WTC11 (cell line): ENCODE data around the gene TOB1. TPM values are rescaled to one million over a fixed set of nuclear protein-coding genes. Genes with fewer than 3 reads are reported as not detected.

Experiments
- ATAC-seq: fragments of 200-7000 bp; cut with Tn5 transposase; 2 replicates; pipeline ENCODE4 v1.10.0; 2021; ENCODE audit warnings: mild to moderate bottlenecking, moderate library complexity
- CTCF ChIA-PET: fragments of 300-600 bp; sonication (Branson Sonifier 250); formaldehyde crosslinking; loops from one replicate; lab custom pipeline; 2021; ENCODE audit warnings: antibody characterized with exemption; lab: Charles Lee
- POLR2A ChIA-PET: fragments of 350-600 bp; sonication (Branson Sonifier 250); formaldehyde crosslinking; loops from one replicate; lab custom pipeline; 2021; ENCODE audit warnings: antibody characterized with exemption; lab: Charles Lee
- DNase-seq: peaks from one replicate; pipeline ENCODE4 v3.0.0; 2021; ENCODE audit warnings: low spot score
- H3K27ac Mint-ChIP-seq: 2 replicates; pipeline ENCODE4 v1.8.0; 2021; ENCODE audit warnings: mixed read lengths
- H3K27me3 Mint-ChIP-seq: 2 replicates; pipeline ENCODE4 v1.8.0; 2021; ENCODE audit warnings: low read depth, mild to moderate bottlenecking, moderate library complexity, mixed read lengths
- H3K36me3 Mint-ChIP-seq: 2 replicates; pipeline ENCODE4 v1.8.0; 2021; ENCODE audit warnings: mixed read lengths
- H3K4me1 Mint-ChIP-seq: 2 replicates; pipeline ENCODE4 v1.8.0; 2022; ENCODE audit warnings: mixed read lengths
- H3K4me3 Mint-ChIP-seq: 2 replicates; pipeline ENCODE4 v1.8.0; 2021; ENCODE audit warnings: mild to moderate bottlenecking, moderate library complexity, mixed read lengths
- H3K9me3 Mint-ChIP-seq: 2 replicates; pipeline ENCODE4 v1.8.0; 2021; ENCODE audit warnings: mixed read lengths
- AR ChIP-seq: fragments of 250-450 bp; sonication (Bioruptor Pico); IDR thresholded peaks from 2 replicates; pipeline ENCODE4 v1.9.0; 2021; ENCODE audit warnings: mild to moderate bottlenecking
- ATF1 ChIP-seq: sonication (generic); formaldehyde crosslinking; IDR thresholded peaks from 2 replicates; pipeline ENCODE4 v1.8.1; 2023; ENCODE audit warnings: mild to moderate bottlenecking, moderate library complexity, missing genetic modification reagents
- ATF3 ChIP-seq: sonication (generic); formaldehyde crosslinking; conservative IDR thresholded peaks from 2 replicates; pipeline ENCODE4 v1.8.1; 2022; ENCODE audit warnings: mild to moderate bottlenecking, missing genetic modification reagents
- CREM ChIP-seq: sonication (generic); formaldehyde crosslinking; IDR thresholded peaks from 2 replicates; pipeline ENCODE4 v1.8.1; 2022; ENCODE audit warnings: mild to moderate bottlenecking, missing genetic modification reagents, moderate library complexity
- E2F1 ChIP-seq: sonication (generic); formaldehyde crosslinking; IDR thresholded peaks from 2 replicates; pipeline ENCODE4 v1.8.0; 2022; ENCODE audit warnings: mild to moderate bottlenecking, missing genetic modification reagents
- ETV6 ChIP-seq: sonication (generic); formaldehyde crosslinking; IDR thresholded peaks from 2 replicates; pipeline ENCODE4 v1.8.1; 2022; ENCODE audit warnings: mild to moderate bottlenecking, missing genetic modification reagents
- FOXP1 ChIP-seq: sonication (generic); formaldehyde crosslinking; IDR thresholded peaks from 2 replicates; pipeline ENCODE4 v1.8.0; 2022; ENCODE audit warnings: missing genetic modification reagents, mild to moderate bottlenecking, moderate library complexity, borderline replicate concordance
- GRHL2 ChIP-seq: fragments of 250-450 bp; sonication (Bioruptor Pico); IDR thresholded peaks from 2 replicates; pipeline ENCODE4 v1.8.0; 2022; ENCODE audit warnings: mild to moderate bottlenecking, moderate library complexity; ENCODE audit not compliant: insufficient replicate concordance, severe bottlenecking
- GTF2I ChIP-seq: fragments of 250-450 bp; sonication (Bioruptor Pico); conservative IDR thresholded peaks from 2 replicates; pipeline ENCODE4 v1.4.0; 2021; ENCODE audit warnings: mild to moderate bottlenecking
- IRF1 ChIP-seq: sonication (generic); formaldehyde crosslinking; IDR thresholded peaks from 2 replicates; pipeline ENCODE4 v1.8.0; 2023; ENCODE audit warnings: missing genetic modification reagents
- IRF2 ChIP-seq: sonication (generic); formaldehyde crosslinking; IDR thresholded peaks from 2 replicates; pipeline ENCODE4 v1.8.0; 2022; ENCODE audit warnings: low read depth, missing genetic modification reagents, borderline replicate concordance
- KAT7 ChIP-seq: sonication (generic); formaldehyde crosslinking; IDR thresholded peaks from 2 replicates; pipeline ENCODE4 v1.8.1; 2023; ENCODE audit warnings: missing genetic modification reagents, mild to moderate bottlenecking, borderline replicate concordance
- MAX ChIP-seq: sonication (generic); formaldehyde crosslinking; IDR thresholded peaks from 2 replicates; pipeline ENCODE4 v1.8.0; 2022; ENCODE audit warnings: mild to moderate bottlenecking, missing genetic modification reagents
- MXD4 ChIP-seq: fragments of 250-450 bp; sonication (Bioruptor Pico); IDR thresholded peaks from 2 replicates; pipeline ENCODE4 v1.8.0; 2021; ENCODE audit warnings: mild to moderate bottlenecking, moderate library complexity, borderline replicate concordance
- MYBL2 ChIP-seq: sonication (generic); formaldehyde crosslinking; IDR thresholded peaks from 2 replicates; pipeline ENCODE4 v1.8.1; 2023; ENCODE audit warnings: mild to moderate bottlenecking, moderate library complexity, missing genetic modification reagents
- OVOL2 ChIP-seq: fragments of 250-450 bp; sonication (Bioruptor Pico); IDR thresholded peaks from 2 replicates; pipeline ENCODE4 v1.9.0; 2021; ENCODE audit warnings: mild to moderate bottlenecking, borderline replicate concordance
- PRDM15 ChIP-seq: sonication (generic); formaldehyde crosslinking; IDR thresholded peaks from 2 replicates; pipeline ENCODE4 v1.8.0; 2022; ENCODE audit warnings: missing genetic modification reagents
- RORB ChIP-seq: fragments of 250-450 bp; sonication (Bioruptor Pico); IDR thresholded peaks from 2 replicates; pipeline ENCODE4 v1.9.0; 2021; ENCODE audit warnings: mild to moderate bottlenecking
- SMAD4 ChIP-seq: sonication (generic); formaldehyde crosslinking; IDR thresholded peaks from 2 replicates; pipeline ENCODE4 v1.8.0; 2022; ENCODE audit warnings: mild to moderate bottlenecking, missing genetic modification reagents
- USF1 ChIP-seq: sonication (generic); formaldehyde crosslinking; IDR thresholded peaks from 2 replicates; pipeline ENCODE4 v1.8.0; 2022; ENCODE audit warnings: mild to moderate bottlenecking, missing genetic modification reagents
- ZNF121 ChIP-seq: sonication (generic); formaldehyde crosslinking; IDR thresholded peaks from 2 replicates; pipeline ENCODE4 v1.8.0; 2023; ENCODE audit warnings: missing genetic modification reagents
- ZNF138 ChIP-seq: sonication (generic); formaldehyde crosslinking; conservative IDR thresholded peaks from 2 replicates; pipeline ENCODE4 v1.8.1; 2022; ENCODE audit warnings: mild to moderate bottlenecking, moderate library complexity, missing genetic modification reagents
- ZNF219 ChIP-seq: sonication (generic); formaldehyde crosslinking; IDR thresholded peaks from 2 replicates; pipeline ENCODE4 v1.8.0; 2023; ENCODE audit warnings: missing genetic modification reagents, mild to moderate bottlenecking, borderline replicate concordance
- ZNF317 ChIP-seq: sonication (generic); formaldehyde crosslinking; IDR thresholded peaks from 2 replicates; pipeline ENCODE4 v1.8.1; 2023; ENCODE audit warnings: low read depth, mild to moderate bottlenecking, moderate library complexity, missing genetic modification reagents, borderline replicate concordance
- ZNF416 ChIP-seq: fragments of 250-450 bp; sonication (Bioruptor Pico); IDR thresholded peaks from 2 replicates; pipeline ENCODE4 v1.9.0; 2021; ENCODE audit warnings: mild to moderate bottlenecking, inconsistent platforms
- ZNF671 ChIP-seq: fragments of 250-450 bp; sonication (Bioruptor Pico); IDR thresholded peaks from 2 replicates; pipeline ENCODE4 v1.8.0; 2021; ENCODE audit warnings: mild to moderate bottlenecking
- total RNA-seq: library from RNA; stranded (reverse); gene quantifications from 3 replicates; pipeline ENCODE4 v1.2.3, GENCODE V29; 2021

The TOB1 gene
- total RNA-seq, 1 experiment from 2014 or later = 36.0 TPM

- no peaks in the 10 kb centered on the region for H3K36me3 Mint-ChIP-seq
- no peaks in the 10 kb centered on the region; the same call in 1 of the 2 replicates for H3K27me3 Mint-ChIP-seq
- no peak overlapping the region for H3K27ac Mint-ChIP-seq
- ChIA-PET CTCF (interaction anchor here (1.0 to 1.6 kb wide), 3 partner anchors 73 to 100 kb away, joined by 3 to 13 read pairs (median 8); no protein-coding TSS in a partner anchor), POLR2A (interaction anchor here (1.3 kb wide), 1 partner anchor 10 kb away, joined by 7 read pairs; the partner anchor contains the start of gene TOB1)
- ATAC-seq (no peak), DNase-seq (no peak)
- no peak overlapping the region for H3K4me3 Mint-ChIP-seq
- TF ChIP-seq AR (CRISPR knock-in tag) (no peak), ATF3 (CRISPR knock-in tag) (no peak), IRF1 (CRISPR knock-in tag) (no peak), ATF1 (CRISPR knock-in tag) (no peak), OVOL2 (no peak), ZNF671 (CRISPR knock-in tag) (no peak), ZNF219 (CRISPR knock-in tag) (no peak), FOXP1 (CRISPR knock-in tag) (no peak), IRF2 (CRISPR knock-in tag) (no peak), ZNF416 (CRISPR knock-in tag) (no peak), SMAD4 (CRISPR knock-in tag) (no peak), KAT7 (no peak), RORB (CRISPR knock-in tag) (no peak)
- H3K9me3 Mint-ChIP-seq = no peaks in the 10 kb centered on the region
- peaks cover 11% of the 10 kb centered on the region for H3K4me1 Mint-ChIP-seq
These were observed 9.7 kb downstream of the TOB1 start for GRCh38 chr17:50856431-50856830.

GRCh38 chr17:50855708-50856330, 10.3 kb downstream of the TOB1 start:
- Mint-ChIP-seq H3K27ac (no peak overlapping the region), H3K4me3 (no peak overlapping the region), H3K9me3 (no peaks in the 10 kb centered on the region), H3K36me3 (no peaks in the 10 kb centered on the region), H3K4me1 (peaks cover 11% of the 10 kb centered on the region), H3K27me3 (no peaks in the 10 kb centered on the region; the same call in 1 of the 2 replicates)
- DNase-seq (no peak), ATAC-seq (no peak)
- ChIA-PET CTCF (interaction anchor here (0.7 to 1.6 kb wide), 5 partner anchors 8 to 101 kb away, joined by 4 to 13 read pairs (median 5); no protein-coding TSS in a partner anchor), POLR2A (interaction anchor here (1.3 kb wide), 1 partner anchor 10 kb away, joined by 7 read pairs; the partner anchor contains the start of gene TOB1)
- TF ChIP-seq ETV6 (CRISPR knock-in tag) (no peak), CREM (CRISPR knock-in tag) (no peak), USF1 (CRISPR knock-in tag) (no peak), SMAD4 (CRISPR knock-in tag) (no peak), PRDM15 (CRISPR knock-in tag) (no peak), MXD4 (CRISPR knock-in tag) (no peak), GRHL2 (CRISPR knock-in tag) (no peak), ZNF317 (CRISPR knock-in tag) (no peak), MAX (CRISPR knock-in tag) (no peak), MYBL2 (no peak), GTF2I (CRISPR knock-in tag) (no peak), E2F1 (CRISPR knock-in tag) (no peak), ZNF121 (no peak), ZNF138 (CRISPR knock-in tag) (no peak)
